ENCODE measurements around the gene SUMF1. TPM values are rescaled to one million over a fixed set of nuclear protein-coding genes. Genes with fewer than 3 reads are reported as not detected.

The SUMF1 gene
- total RNA-seq, 1 donor from 2014 or later = 35.4 TPM

- DNase-seq (no peak), ATAC-seq (no peak)
- Histone ChIP-seq H3K27ac (no peak overlapping the region), H3K36me3 (peaks cover 4% of the 10 kb centered on the region), H3K4me3 (no peak overlapping the region), H3K9me3 (no peaks in the 10 kb centered on the region), H3K27me3 (ENCODE audit: low read depth) (no peaks in the 10 kb centered on the region), H3K4me1 (no peaks in the 10 kb centered on the region)
- intact Hi-C loops (cut with DNase I) = no loop called here
- TF ChIP-seq CTCF (IDR thresholded peaks at IDR 0.05) = no peak
These were observed 28.8 kb downstream of the SUMF1 start for GRCh38 chr3:4438296-4438695.

GRCh38 chr3:4432259-4432658, 34.8 kb downstream of the SUMF1 start:
- DNase-seq = no peak

GRCh38 chr3:4429648-4430350, 37.3 kb downstream of the SUMF1 start:
- ATAC-seq (no peak), DNase-seq (no peak)
- intact Hi-C loops (cut with DNase I) = no loop called here
- H3K36me3 ChIP-seq = peaks cover 4% of the 10 kb centered on the region
- TF ChIP-seq CTCF (IDR thresholded peaks at IDR 0.05) = no peak
- no peaks in the 10 kb centered on the region for H3K9me3 ChIP-seq
- H3K4me3 ChIP-seq = no peak overlapping the region
- H3K27me3 ChIP-seq (ENCODE audit: low read depth) = no peaks in the 10 kb centered on the region
- H3K27ac ChIP-seq = no peak overlapping the region
- H3K4me1 ChIP-seq = peaks cover 13% of the 10 kb centered on the region

More at GRCh38 chr3:4432259-4432658, 34.8 kb downstream of the SUMF1 start:
- ATAC-seq = no peak
- no peak for TF ChIP-seq CTCF (IDR thresholded peaks at IDR 0.05)
- peaks cover 4% of the 10 kb centered on the region for H3K36me3 ChIP-seq
- no peaks in the 10 kb centered on the region for H3K27me3 ChIP-seq (ENCODE audit: low read depth)
- H3K27ac ChIP-seq = no peak overlapping the region
- intact Hi-C loops (cut with DNase I) = no loop called here
- H3K4me3 ChIP-seq = no peak overlapping the region
- H3K4me1 ChIP-seq = peaks cover 3% of the 10 kb centered on the region
- H3K9me3 ChIP-seq = no peaks in the 10 kb centered on the region

DNA sequence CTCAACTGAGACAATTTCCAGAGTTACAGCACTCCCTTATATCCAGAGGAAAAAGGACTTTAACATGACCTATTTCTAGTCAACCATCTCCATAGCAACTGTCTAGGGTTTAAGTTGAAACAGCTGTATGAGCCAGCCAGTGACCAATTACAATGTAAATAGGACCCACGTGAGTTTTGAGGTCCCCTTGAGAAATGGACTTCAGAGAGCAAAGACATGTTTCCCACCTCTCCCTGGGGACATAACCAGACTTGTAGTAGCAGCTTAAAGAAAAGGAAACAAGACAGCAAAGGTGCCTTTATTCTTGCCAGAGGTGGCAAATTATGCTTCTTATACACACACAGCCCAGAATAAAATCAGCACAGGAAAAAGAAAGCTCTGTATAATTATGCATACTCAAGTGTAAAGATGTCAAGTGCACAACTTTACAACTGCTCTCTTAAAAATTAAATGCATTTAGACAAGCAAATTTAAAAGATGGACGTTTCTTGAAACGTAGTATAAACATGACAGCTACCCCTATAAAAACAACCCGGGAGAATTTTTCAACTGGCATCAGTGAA, 40.2 kb downstream of the SUMF1 start:
- H3K27me3 ChIP-seq (ENCODE audit: low read depth) = no peaks in the 10 kb centered on the region
- peak; percentile 58 to 77 for ATAC-seq
- no peaks in the 10 kb centered on the region for H3K9me3 ChIP-seq
- no peak for DNase-seq
- no peak overlapping the region for H3K27ac ChIP-seq
- intact Hi-C loops (cut with DNase I) = no loop called here
- TF ChIP-seq CTCF (IDR thresholded peaks at IDR 0.05) = no peak
- H3K36me3 ChIP-seq = no peaks in the 10 kb centered on the region
- no peak overlapping the region for H3K4me3 ChIP-seq
- peaks cover 13% of the 10 kb centered on the region for H3K4me1 ChIP-seq

DNA sequence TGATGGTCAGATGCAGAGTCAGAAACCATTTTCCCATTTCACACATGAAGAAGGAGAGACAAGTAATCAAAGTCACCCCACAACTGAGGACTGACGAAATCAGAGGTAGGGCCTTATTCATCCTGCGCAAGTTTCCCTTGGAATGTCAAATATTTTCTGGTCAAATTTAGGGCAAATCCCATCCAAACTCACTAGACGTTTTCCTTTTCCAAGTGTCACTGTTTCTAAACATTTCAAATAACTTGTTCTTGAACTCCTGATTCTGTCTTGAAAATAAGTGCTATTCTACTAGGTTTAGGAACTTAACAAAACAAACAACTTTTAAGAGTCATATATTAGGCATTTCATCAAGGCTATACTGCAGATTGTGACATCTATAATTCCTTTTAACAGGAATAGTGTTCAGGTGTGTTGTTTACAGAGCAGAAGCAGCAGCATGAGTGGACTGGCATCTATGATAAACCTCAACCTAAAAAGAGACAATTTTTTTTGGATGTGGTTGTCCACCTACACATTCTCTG, 40.7 kb downstream of the SUMF1 start:
- no peaks in the 10 kb centered on the region for H3K27me3 ChIP-seq (ENCODE audit: low read depth)
- H3K36me3 ChIP-seq = no peaks in the 10 kb centered on the region
- H3K4me3 ChIP-seq = no peak overlapping the region
- intact Hi-C loops (cut with DNase I) = no loop called here
- peaks cover 13% of the 10 kb centered on the region for H3K4me1 ChIP-seq
- ATAC-seq = no peak
- TF ChIP-seq CTCF (IDR thresholded peaks at IDR 0.05) = no peak
- no peaks in the 10 kb centered on the region for H3K9me3 ChIP-seq
- no peak for DNase-seq
- H3K27ac ChIP-seq = no peak overlapping the region
